ENCODE data around the gene GALR2. TPM values are rescaled to one million over a fixed set of nuclear protein-coding genes. Genes with fewer than 3 reads are reported as not detected.
"Not testable (repeated sequence)": the region's sequence is repeated elsewhere in the genome, so short reads cannot be mapped to it uniquely, and the experiment has no call there.

GALR2 gene
- total RNA-seq, 6 experiments from 2014 or later = 0.18 TPM; not detected in 5

DNA sequence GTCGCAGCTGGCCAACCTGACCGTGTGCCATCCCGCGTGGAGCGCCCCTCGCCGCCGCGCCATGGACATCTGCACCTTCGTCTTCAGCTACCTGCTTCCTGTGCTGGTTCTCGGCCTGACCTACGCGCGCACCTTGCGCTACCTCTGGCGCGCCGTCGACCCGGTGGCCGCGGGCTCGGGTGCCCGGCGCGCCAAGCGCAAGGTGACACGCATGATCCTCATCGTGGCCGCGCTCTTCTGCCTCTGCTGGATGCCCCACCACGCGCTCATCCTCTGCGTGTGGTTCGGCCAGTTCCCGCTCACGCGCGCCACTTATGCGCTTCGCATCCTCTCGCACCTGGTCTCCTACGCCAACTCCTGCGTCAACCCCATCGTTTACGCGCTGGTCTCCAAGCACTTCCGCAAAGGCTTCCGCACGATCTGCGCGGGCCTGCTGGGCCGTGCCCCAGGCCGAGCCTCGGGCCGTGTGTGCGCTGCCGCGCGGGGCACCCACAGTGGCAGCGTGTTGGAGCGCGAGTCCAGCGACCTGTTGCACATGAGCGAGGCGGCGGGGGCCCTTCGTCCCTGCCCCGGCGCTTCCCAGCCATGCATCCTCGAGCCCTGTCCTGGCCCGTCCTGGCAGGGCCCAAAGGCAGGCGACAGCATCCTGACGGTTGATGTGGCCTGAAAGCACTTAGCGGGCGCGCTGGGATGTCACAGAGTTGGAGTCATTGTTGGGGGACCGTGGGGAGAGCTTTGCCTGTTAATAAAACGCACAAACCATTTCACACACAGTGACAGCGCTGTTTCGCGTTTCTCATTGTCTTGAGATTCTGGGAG lies 2.4 kb downstream of the GALR2 start:
- H3K36me3 ChIP-seq = no peaks in the 10 kb centered on the region

DNA sequence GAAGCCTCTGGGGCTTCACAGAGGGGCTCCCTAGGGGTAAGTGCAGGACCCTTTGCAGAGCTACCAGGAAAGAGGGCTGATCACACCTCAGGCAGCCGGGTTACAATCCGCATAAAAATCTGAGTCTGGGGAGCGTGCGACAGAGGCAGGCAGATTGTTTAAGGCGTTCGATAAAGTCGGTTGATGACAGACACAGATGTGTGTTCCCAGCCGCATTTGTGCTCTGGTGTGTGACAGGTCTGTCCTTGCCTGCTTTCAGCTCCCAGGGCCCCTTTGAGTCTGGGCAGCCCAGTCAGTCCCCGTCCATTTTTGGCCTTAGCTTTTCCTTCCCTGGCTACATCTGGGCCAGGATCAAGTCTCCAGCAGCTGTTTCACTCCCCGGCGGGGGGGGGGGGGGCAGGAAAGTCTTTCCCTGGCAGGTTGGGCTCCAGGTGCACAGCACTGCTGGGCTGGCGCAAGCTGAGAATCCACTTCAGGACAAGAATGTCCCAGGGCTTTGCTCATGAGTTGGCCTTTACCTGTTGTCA lies 3.1 kb downstream of the GALR2 start:
- Histone ChIP-seq H3K9me3 (no peaks in the 10 kb centered on the region), H3K36me3 (no peaks in the 10 kb centered on the region), H3K27me3 (peaks cover 20 to 25% of the 10 kb centered on the region in 2 donors), H3K4me3 (no peak overlapping the region), H3K27ac (no peak overlapping the region), H3K4me1 (no peaks in the 10 kb centered on the region)
- no peak for ATAC-seq
- TF ChIP-seq, protein P1, sequence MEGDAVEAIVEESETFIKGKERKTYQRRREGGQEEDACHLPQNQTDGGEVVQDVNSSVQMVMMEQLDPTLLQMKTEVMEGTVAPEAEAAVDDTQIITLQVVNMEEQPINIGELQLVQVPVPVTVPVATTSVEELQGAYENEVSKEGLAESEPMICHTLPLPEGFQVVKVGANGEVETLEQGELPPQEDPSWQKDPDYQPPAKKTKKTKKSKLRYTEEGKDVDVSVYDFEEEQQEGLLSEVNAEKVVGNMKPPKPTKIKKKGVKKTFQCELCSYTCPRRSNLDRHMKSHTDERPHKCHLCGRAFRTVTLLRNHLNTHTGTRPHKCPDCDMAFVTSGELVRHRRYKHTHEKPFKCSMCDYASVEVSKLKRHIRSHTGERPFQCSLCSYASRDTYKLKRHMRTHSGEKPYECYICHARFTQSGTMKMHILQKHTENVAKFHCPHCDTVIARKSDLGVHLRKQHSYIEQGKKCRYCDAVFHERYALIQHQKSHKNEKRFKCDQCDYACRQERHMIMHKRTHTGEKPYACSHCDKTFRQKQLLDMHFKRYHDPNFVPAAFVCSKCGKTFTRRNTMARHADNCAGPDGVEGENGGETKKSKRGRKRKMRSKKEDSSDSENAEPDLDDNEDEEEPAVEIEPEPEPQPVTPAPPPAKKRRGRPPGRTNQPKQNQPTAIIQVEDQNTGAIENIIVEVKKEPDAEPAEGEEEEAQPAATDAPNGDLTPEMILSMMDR (IDR thresholded peaks at IDR 0.05) = no peak
- TF ChIP-seq POLR2A (IDR thresholded peaks at IDR 0.05) = no peak
- DNase-seq = no peak
- WGBS (ENCODE audit: insufficient coverage, low coverage, low lambda C conversion rate, missing lambda C conversion rate) = 21% methylated on average over 7 of the region's 12 CpGs
- intact Hi-C loops (cut with DNase I) = no loop called here

More for the DNA sequence above, 2.4 kb downstream of the GALR2 start:
- Histone ChIP-seq H3K27ac (no peak overlapping the region), H3K4me1 (no peaks in the 10 kb centered on the region), H3K27me3 (peaks cover 20 to 25% of the 10 kb centered on the region in 2 donors), H3K4me3 (no peak overlapping the region), H3K9me3 (no peaks in the 10 kb centered on the region)
- intact Hi-C loops (cut with DNase I) = no loop called here
- DNase-seq (no peak), ATAC-seq (no peak)
- 8% methylated on average over 10 of the region's 82 CpGs for WGBS (ENCODE audit: insufficient coverage, low coverage, low lambda C conversion rate, missing lambda C conversion rate)
- no peak for TF ChIP-seq POLR2A (IDR thresholded peaks at IDR 0.05)
- TF ChIP-seq, protein P1 (IDR thresholded peaks at IDR 0.05) = no peak

DNA sequence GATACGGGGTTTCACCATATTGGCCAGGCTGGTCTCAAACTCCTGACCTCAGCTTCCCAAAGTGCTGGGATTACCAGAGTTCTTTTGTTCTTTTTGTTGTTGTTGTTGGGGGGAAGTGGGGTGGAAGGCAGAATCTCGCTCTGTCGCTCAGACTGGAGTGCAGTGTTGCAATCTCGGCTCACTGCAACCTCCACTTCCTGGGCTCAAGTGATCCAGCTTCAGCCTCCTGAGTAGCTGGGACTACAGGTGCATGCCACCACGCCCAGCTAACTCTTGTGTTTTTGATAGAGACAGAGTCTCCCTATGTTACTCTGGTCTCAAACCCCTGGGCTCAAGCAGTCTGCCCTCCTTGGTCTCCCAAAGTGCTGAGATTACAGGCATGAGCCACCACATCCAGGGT lies 3.8 kb downstream of the GALR2 start:
- DNase-seq; H3K36me3 ChIP-seq; ATAC-seq; H3K9me3 ChIP-seq; intact Hi-C loops (cut with DNase I); H3K27ac ChIP-seq; H3K4me3 ChIP-seq; H3K4me1 ChIP-seq: not testable (repeated sequence)
- WGBS (ENCODE audit: insufficient coverage, low coverage, low lambda C conversion rate, missing lambda C conversion rate) = 50% methylated on average over 4 of the region's 5 CpGs
- H3K27me3 ChIP-seq = peaks cover 20 to 25% of the 10 kb centered on the region in 2 donors

DNA sequence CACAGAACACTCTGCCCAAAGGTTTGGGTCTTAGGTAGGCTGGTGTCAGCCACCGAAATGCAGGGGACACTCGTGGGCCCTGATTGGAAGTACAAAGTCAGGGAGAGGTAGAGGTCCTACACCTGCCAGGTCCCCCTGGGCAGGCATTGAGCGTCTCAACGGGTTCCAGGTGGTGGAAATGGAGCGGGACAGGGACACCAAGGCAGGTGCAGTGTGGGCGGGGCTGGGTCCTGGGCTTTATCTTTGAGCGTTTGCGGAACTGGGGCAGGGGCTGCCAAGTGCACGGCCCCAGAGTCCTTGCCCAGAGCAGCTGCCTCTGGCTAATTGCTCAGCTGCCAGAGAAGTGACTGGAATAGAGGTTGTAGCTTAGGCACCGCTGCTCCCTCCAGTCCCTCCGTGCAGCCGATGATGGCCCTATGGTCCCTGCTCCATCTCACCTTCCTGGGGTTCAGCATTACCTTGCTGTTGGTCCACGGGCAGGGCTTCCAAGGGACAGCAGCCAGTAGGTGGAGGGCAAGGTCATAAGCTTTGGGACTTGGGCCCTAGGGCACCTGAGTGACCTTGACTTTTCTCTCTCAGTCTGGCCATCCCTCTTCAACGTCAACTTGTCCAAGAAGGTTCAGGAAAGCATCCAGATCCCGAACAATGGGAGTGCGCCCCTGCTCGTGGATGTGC lies 4.4 kb downstream of the GALR2 start, which contains the start of gene ZACN:
Gene ZACN, plus strand, starts transcription at position 323 of the 675 bp plus-strand sequence. Its CDS starts 83 bp downstream, at position 406.
- no peak for TF ChIP-seq POLR2A (IDR thresholded peaks at IDR 0.05)
- TF ChIP-seq, protein P1 (IDR thresholded peaks at IDR 0.05) = no peak
- H3K27me3 ChIP-seq = peaks cover 15 to 25% of the 10 kb centered on the region in 2 donors
- ATAC-seq = no peak

More for the DNA sequence above, 4.4 kb downstream of the GALR2 start, which contains the start of gene ZACN:
- Histone ChIP-seq H3K4me3 (no peak within 1 kb of the TSS), H3K27ac (no peak within 1 kb of the TSS), H3K4me1 (no peaks in the 10 kb centered on the region), H3K36me3 (peaks cover 0 to 4% (median 0%) of the 10 kb centered on the region in 4 donors), H3K9me3 (no peaks in the 10 kb centered on the region)
- WGBS (ENCODE audit: insufficient coverage, low coverage, low lambda C conversion rate, missing lambda C conversion rate) = 55% methylated on average over 8 of the region's 17 CpGs
- intact Hi-C loops (cut with DNase I) = no loop called here
- no peak for DNase-seq

Measured in right lobe of liver (tissue), 6 donors.